Fibroblast of the aortic adventitia (primary cell): ENCODE measurements around the gene ITPR2. TPM values are rescaled to one million over a fixed set of nuclear protein-coding genes. Genes with fewer than 3 reads are reported as not detected.
A peak's percentile ranks its signal among the peaks of the same experiment; 100 is the strongest.
"Not testable (repeated sequence)": the region's sequence is repeated elsewhere in the genome, so short reads cannot be mapped to it uniquely, and the experiment has no call there.

Source experiments
- DNase-seq: peaks from one replicate; pipeline ENCODE4 v3.0.0-alpha.2; 2010; ENCODE audit warnings: low read depth
- H3K4me3 ChIP-seq: 2 replicates; pipeline ENCODE4 v1.5.1; 2011; ENCODE audit warnings: low read depth, mild to moderate bottlenecking, control low read depth, low read length, moderate library complexity
- CTCF ChIP-seq: IDR thresholded peaks from 2 replicates; pipeline ENCODE4 v1.5.1; 2011; ENCODE audit warnings: mild to moderate bottlenecking, low read length, control low read depth, inconsistent platforms; ENCODE audit not compliant: insufficient read depth
- total RNA-seq: library from RNA; depleted of rRNA; stranded (reverse); fragments of >200 nt; gene quantifications from 2 replicates; pipeline ENCODE4 v1.2.3, GENCODE V29; 2012; ENCODE audit warnings: low replicate concordance

ITPR2 gene
- total RNA-seq, 1 donor, result 15.5 TPM

- no peak for TF ChIP-seq CTCF
- no peak overlapping the region for H3K4me3 ChIP-seq
- peak; percentile 99 for DNase-seq
These were observed 309.3 kb downstream of the ITPR2 start for GRCh38 chr12:26523708-26524150.

GRCh38 chr12:26520869-26521268 lies 312.1 kb downstream of the ITPR2 start:
- no peak overlapping the region for H3K4me3 ChIP-seq
- TF ChIP-seq CTCF, result no peak
- no peak for DNase-seq

GRCh38 chr12:26520109-26520508 lies 312.9 kb downstream of the ITPR2 start:
- peak; percentile 7 for DNase-seq
- H3K4me3 ChIP-seq, result no peak overlapping the region
- no peak for TF ChIP-seq CTCF

- no peak for TF ChIP-seq CTCF
- no peak overlapping the region for H3K4me3 ChIP-seq
- DNase-seq, result no peak
These were observed 313.5 kb downstream of the ITPR2 start for GRCh38 chr12:26519462-26519861.

- DNase-seq, H3K4me3 ChIP-seq: not testable (repeated sequence)
These were observed 315.7 kb downstream of the ITPR2 start for GRCh38 chr12:26517320-26517719.

GRCh38 chr12:26514364-26514763 lies 318.6 kb downstream of the ITPR2 start:
- no peak for TF ChIP-seq CTCF
- DNase-seq, result peak; percentile 6
- H3K4me3 ChIP-seq, result no peak overlapping the region

- H3K4me3 ChIP-seq, result no peak overlapping the region
- no peak for DNase-seq
- no peak for TF ChIP-seq CTCF
These were observed 319.5 kb downstream of the ITPR2 start for GRCh38 chr12:26513363-26514043.
